Hematopoietic multipotent progenitor cell treated with erythropoietin and hydrocortisone succinate and interleukin-3 and kit ligand, for 15 days (in vitro differentiated cells): ENCODE measurements around the gene RFTN1.

ENCODE experiments used
- DNase-seq: peaks from one replicate; pipeline ENCODE4 v3.0.0-alpha.2; 2015; ENCODE audit warnings: low spot score

Gene RFTN1

DNA sequence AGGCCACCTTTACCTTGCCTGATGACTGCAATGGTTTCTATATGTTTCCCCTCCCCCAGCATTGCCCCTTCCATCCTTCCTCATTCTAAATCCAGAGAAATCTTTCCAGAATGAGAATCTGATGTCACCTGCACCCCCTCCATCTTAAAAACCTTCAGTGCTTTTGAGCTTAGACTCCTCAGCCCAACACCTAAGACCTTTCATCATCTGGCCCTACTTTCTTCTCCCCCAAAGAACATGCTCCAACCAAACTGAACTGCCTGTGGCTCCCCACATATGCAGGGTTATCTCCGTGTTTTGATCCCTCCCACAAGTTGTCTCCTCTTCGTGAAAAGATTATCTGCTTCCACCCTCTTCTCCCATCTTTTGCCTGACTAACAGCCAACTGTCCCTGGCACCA lies 27.3 kb downstream of the RFTN1 start:
- DNase-seq: no peak

DNA sequence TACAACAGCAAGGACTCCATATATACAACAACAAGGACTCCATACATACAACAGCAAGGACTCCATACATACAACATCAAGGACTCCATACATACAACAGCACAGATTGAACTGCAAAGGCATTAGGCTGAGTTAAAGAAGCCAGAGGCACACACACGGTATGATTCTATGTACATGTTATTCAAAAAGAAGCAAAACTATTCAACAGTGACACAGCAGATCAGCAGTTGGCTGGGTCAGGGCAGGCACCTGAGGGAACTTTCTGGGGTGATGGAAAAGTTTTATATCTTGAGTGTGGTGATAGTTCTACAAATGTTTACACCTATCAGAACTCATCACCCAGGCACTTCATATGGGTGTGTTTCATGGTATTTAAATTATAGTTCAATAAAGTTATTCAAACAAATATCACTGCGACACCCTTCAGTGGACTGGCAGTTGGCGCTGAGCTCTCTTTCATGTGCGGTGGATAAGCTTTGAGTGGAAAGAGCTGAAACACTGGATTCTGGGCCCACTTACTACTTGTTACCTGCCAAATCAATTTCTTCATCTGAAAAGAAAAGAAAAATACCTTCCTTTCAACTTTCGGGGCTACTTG lies 28.0 kb downstream of the RFTN1 start:
- DNase-seq: no peak

DNA sequence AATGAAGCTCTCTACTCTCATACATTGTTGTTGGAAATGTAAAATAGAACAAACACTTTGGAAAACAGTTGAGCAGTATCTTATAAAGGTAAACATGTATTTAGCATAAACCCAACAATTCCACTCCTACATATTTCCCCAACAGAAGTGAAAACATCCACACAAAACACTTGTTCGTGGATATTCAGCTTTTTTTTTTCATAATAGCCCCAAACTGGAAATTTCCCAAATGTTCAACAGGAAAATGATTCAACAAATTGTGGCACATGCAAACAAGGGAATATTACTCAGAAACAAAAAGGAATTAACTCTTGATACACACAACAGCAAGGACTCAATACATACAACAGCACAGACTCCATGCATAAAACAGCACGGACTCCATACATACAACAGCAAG lies 28.5 kb downstream of the RFTN1 start:
- no peak for DNase-seq

DNA sequence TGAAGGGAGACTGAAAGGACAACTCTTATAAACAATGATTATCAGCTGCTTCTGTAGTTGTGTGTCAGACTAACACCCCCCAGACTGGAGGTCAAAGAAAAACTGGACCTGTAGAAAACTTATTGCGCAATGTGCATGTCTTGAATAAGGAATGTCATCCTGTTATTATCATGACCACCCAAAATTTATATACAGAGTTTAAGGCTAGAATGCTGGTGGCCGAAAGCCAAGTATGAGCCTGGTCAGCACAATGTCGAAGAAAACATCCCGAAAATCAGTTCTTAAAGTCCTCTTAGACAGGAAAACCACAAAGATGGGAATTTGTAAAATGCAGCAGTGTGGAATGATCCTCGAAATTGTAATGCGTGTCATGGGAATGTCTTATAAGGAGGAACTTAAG lies 29.3 kb downstream of the RFTN1 start:
- no peak for DNase-seq

GRCh38 chr3:16482770-16483531 lies 30.5 kb downstream of the RFTN1 start:
- no peak for DNase-seq

- DNase-seq: no peak
Measured at GRCh38 chr3:16482194-16482769, 31.2 kb downstream of the RFTN1 start.

DNA sequence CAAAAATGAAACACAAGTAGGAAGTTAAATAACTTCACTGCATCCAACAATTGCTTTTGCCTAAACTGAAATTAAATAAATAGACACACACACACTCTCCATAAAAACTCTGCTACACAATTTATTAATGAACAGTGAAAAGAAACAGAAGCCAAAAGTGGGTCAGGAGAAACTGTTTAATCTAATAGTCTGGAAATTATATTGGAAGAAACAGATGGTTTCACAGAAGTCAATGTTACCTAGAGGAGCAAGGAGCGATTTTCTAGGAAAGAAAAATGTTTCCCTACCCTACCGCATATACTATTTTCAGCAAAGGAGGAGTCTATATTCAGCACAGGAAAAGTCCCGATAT lies 32.0 kb downstream of the RFTN1 start:
- no peak for DNase-seq

DNA sequence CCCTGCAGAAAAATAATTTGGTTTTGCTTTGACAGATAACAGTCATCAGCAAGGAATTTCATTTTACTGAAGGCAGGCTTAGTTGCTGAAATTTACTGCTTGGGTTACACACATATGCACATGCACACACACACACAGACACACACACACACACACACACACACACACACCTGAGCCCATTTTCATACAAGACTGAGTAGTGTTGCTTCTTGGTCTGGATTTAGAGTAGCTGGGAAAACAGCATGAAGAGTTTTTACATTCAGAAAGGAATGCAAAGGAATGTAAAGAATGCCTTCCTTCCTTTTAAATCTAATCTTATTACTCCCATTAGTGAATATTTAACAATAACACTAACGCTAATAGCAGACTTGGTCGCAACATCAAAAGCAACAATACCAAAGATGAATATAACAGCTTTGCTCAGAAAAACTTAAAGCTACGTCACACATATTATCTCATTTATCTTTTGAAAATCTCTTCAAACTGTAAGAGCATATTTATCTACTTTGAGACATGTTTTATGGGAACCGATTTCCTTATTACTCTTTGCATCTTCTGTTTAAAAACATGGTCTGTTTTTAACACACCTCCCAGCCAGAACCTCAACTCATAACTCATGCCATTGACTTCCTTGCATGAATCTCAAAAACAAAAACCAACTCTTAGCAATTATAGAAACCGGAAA lies 32.5 kb downstream of the RFTN1 start:
- DNase-seq: no peak

DNA sequence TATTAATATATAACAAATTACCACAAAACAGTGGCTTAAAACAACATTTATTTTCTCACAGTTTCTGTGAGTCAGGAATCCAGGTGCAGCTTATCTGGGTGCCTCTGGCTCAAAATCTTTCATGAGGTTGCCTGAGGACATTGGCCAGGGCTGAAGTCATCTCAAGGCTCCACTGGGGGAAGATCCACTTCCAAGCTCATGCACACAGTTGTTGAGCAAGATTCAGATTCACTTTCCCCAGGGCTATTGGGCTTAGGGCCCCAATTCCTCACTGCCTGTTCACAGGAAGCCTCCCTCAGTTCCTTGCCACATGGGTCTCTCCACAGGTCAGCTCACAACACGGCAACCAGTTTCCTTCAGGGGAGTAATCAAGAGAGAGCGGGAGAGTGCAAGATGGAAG lies 35.0 kb downstream of the RFTN1 start:
- no peak for DNase-seq

DNA sequence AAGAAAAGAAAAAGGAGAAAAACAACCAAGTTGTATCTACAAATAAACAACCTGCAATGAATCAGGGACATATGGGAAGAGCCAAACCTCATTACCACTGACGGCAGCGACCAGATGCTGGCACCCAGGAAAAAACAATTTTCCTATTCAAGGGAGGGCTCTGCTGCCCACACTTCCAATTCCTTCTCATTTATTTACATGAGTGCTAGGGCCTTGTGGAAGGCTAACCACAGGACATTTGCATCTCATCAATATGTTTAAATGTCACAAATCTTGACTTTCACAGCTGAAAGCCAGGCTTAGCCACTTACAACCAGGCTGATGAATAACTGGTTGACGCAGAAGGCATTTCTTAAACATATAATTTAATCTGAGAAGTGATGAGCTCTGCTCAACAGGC lies 36.0 kb downstream of the RFTN1 start:
- no peak for DNase-seq

- no peak for DNase-seq
Measured at GRCh38 chr3:16477056-16477455, 36.4 kb downstream of the RFTN1 start.

DNA sequence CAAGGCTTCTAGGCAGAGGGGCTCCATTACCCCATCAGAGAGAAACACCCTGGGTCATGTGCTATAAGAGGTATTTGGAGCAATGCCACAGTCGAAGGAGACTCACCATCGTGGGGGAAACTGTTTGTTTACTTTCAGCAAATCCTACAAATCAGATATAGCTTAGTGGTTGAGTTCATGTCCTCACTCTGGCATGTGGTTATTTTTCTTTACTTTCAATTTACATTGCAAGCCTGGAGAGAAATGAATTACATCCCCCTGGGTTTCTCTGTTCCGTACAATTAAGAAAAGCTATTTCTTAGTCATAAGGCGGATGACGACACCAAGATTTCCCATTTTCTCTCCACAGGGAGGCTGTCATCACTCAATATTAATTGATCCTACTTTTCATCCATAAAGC lies 36.9 kb downstream of the RFTN1 start:
- no peak for DNase-seq

- no peak for DNase-seq
Measured at GRCh38 chr3:16475766-16476165, 37.7 kb downstream of the RFTN1 start.

DNA sequence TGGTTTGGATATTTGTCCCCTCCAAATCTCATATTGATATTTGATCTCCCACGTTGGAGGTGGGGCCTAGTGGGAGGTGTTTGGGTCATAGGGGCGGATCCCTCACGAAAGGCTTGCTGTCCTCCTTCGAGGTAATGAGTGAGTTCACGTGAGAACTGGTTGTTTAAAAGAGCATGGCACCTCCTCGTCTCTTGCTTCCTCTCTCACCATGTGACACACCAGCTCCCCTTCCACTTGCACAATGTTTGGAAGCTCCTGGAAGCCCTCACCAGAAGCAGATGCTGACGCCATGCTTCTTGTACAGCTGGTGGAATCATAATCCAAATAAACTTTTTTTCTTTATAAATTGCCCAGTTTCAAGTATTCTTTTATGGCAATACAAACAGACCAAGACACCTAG lies 38.6 kb downstream of the RFTN1 start:
- no peak for DNase-seq

- no peak for DNase-seq
Measured at GRCh38 chr3:16474216-16474615, 39.3 kb downstream of the RFTN1 start.

GRCh38 chr3:16472593-16472992 lies 40.9 kb downstream of the RFTN1 start:
- DNase-seq: no peak

- no peak for DNase-seq
Measured at GRCh38 chr3:16471897-16472296, 41.6 kb downstream of the RFTN1 start.

DNA sequence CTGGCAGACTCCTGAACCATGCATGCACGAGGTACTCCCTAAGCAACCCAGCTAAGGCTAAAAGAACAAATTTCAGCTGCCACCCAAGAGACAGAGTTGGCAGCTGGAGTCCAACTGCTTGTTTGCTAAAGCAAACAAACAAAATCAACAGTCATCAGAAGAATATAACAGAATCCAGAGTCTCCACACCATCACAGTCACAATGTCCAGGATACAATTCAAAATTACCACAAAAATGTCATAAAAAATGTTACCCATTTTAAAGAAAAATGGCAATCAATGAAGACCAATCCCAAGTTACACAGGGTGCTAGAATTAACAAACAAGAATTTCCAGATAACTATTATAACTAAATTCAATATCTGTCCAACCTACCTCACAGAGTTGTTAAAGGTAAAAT lies 42.9 kb downstream of the RFTN1 start:
- DNase-seq: no peak

GRCh38 chr3:16468336-16469098 lies 45.0 kb downstream of the RFTN1 start:
- DNase-seq: no peak

GRCh38 chr3:16468002-16468335 lies 45.5 kb downstream of the RFTN1 start:
- DNase-seq: no peak

GRCh38 chr3:16467393-16467792 lies 46.1 kb downstream of the RFTN1 start:
- no peak for DNase-seq

DNA sequence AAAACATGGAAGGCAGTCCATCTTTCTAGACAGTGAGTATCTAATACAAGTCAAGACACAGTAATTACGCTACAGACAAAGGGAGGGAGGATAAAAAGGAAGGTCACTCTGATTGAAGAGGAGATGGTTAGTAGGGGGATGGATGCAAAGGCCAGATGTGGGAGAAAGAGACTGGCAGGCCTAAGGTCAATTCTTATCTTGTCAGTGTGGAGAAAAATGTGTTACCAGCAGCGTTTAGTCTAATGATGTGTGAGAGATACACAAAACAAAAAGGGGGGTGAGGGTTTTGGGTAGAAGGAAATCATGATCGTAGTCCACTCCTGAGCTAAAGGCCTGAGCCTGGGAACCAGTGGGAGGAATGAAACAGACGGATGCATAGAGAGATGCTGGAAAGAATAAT lies 46.7 kb downstream of the RFTN1 start:
- DNase-seq: no peak
